WTC11 (cell line): ENCODE results near the gene PTCH1. TPM values are rescaled to one million over a fixed set of nuclear protein-coding genes. Genes with fewer than 3 reads are reported as not detected.

Experiments
- ATAC-seq: fragments of 200-7000 bp; cut with Tn5 transposase; 2 replicates; pipeline ENCODE4 v1.10.0; 2021; ENCODE audit warnings: mild to moderate bottlenecking, moderate library complexity
- CTCF ChIA-PET: fragments of 300-600 bp; sonication (Branson Sonifier 250); formaldehyde crosslinking; loops from one replicate; lab custom pipeline; 2021; ENCODE audit warnings: antibody characterized with exemption; lab: Charles Lee
- POLR2A ChIA-PET: fragments of 350-600 bp; sonication (Branson Sonifier 250); formaldehyde crosslinking; loops from one replicate; lab custom pipeline; 2021; ENCODE audit warnings: antibody characterized with exemption; lab: Charles Lee
- DNase-seq: peaks from one replicate; pipeline ENCODE4 v3.0.0; 2021; ENCODE audit warnings: low spot score
- H3K27ac Mint-ChIP-seq: 2 replicates; pipeline ENCODE4 v1.8.0; 2021; ENCODE audit warnings: mixed read lengths
- H3K27me3 Mint-ChIP-seq: 2 replicates; pipeline ENCODE4 v1.8.0; 2021; ENCODE audit warnings: low read depth, mild to moderate bottlenecking, moderate library complexity, mixed read lengths
- H3K36me3 Mint-ChIP-seq: 2 replicates; pipeline ENCODE4 v1.8.0; 2021; ENCODE audit warnings: mixed read lengths
- H3K4me1 Mint-ChIP-seq: 2 replicates; pipeline ENCODE4 v1.8.0; 2022; ENCODE audit warnings: mixed read lengths
- H3K4me3 Mint-ChIP-seq: 2 replicates; pipeline ENCODE4 v1.8.0; 2021; ENCODE audit warnings: mild to moderate bottlenecking, moderate library complexity, mixed read lengths
- H3K9me3 Mint-ChIP-seq: 2 replicates; pipeline ENCODE4 v1.8.0; 2021; ENCODE audit warnings: mixed read lengths
- CREM ChIP-seq: sonication (generic); formaldehyde crosslinking; IDR thresholded peaks from 2 replicates; pipeline ENCODE4 v1.8.1; 2022; ENCODE audit warnings: mild to moderate bottlenecking, missing genetic modification reagents, moderate library complexity
- EMX1 ChIP-seq: fragments of 250-450 bp; sonication (Bioruptor Pico); IDR thresholded peaks from 2 replicates; pipeline ENCODE4 v1.8.0; 2021; ENCODE audit warnings: mild to moderate bottlenecking
- FOXP1 ChIP-seq: sonication (generic); formaldehyde crosslinking; IDR thresholded peaks from 2 replicates; pipeline ENCODE4 v1.8.0; 2022; ENCODE audit warnings: missing genetic modification reagents, mild to moderate bottlenecking, moderate library complexity, borderline replicate concordance
- JAZF1 ChIP-seq: fragments of 250-450 bp; sonication (Bioruptor Pico); IDR thresholded peaks from 2 replicates; pipeline ENCODE4 v1.9.0; 2021; ENCODE audit warnings: moderate library complexity, mild to moderate bottlenecking, inconsistent platforms
- NFATC4 ChIP-seq: fragments of 250-450 bp; sonication (Bioruptor Pico); IDR thresholded peaks from 2 replicates; pipeline ENCODE4 v1.9.0; 2021; ENCODE audit warnings: mild to moderate bottlenecking
- NFE2L1 ChIP-seq: sonication (generic); formaldehyde crosslinking; IDR thresholded peaks from 2 replicates; pipeline ENCODE4 v1.8.1; 2023; ENCODE audit warnings: missing genetic modification reagents
- NFYB ChIP-seq: sonication (generic); formaldehyde crosslinking; conservative IDR thresholded peaks from 2 replicates; pipeline ENCODE4 v1.8.0; 2022; ENCODE audit warnings: low read depth, missing genetic modification reagents
- NR1H2 ChIP-seq: sonication (generic); formaldehyde crosslinking; IDR thresholded peaks from 2 replicates; pipeline ENCODE4 v1.9.0; 2021; ENCODE audit warnings: mild to moderate bottlenecking, moderate library complexity, missing genetic modification reagents
- NR3C1 ChIP-seq: sonication (generic); formaldehyde crosslinking; conservative IDR thresholded peaks from 2 replicates; pipeline ENCODE4 v1.8.1; 2023; ENCODE audit warnings: low read depth, mild to moderate bottlenecking, missing genetic modification reagents
- ZNF232 ChIP-seq: sonication (generic); formaldehyde crosslinking; IDR thresholded peaks from 2 replicates; pipeline ENCODE4 v1.8.0; 2022; ENCODE audit warnings: mild to moderate bottlenecking, missing genetic modification reagents
- ZNF416 ChIP-seq: fragments of 250-450 bp; sonication (Bioruptor Pico); IDR thresholded peaks from 2 replicates; pipeline ENCODE4 v1.9.0; 2021; ENCODE audit warnings: mild to moderate bottlenecking, inconsistent platforms
- ZNF423 ChIP-seq: fragments of 250-450 bp; sonication (Bioruptor Pico); IDR thresholded peaks from 2 replicates; pipeline ENCODE4 v2.1.2; 2022; ENCODE audit warnings: mild to moderate bottlenecking, moderate library complexity
- total RNA-seq: library from RNA; stranded (reverse); gene quantifications from 3 replicates; pipeline ENCODE4 v1.2.3, GENCODE V29; 2021
- TF ChIP-seq, protein P1 (sequence below): sonication (generic); formaldehyde crosslinking; IDR thresholded peaks from 2 replicates; pipeline ENCODE4 v1.8.0; 2022; ENCODE audit warnings: mild to moderate bottlenecking, missing genetic modification reagents
- TF ChIP-seq, protein P2 (sequence below): sonication (generic); formaldehyde crosslinking; IDR thresholded peaks from 2 replicates; pipeline ENCODE4 v1.8.0; 2022; ENCODE audit warnings: mild to moderate bottlenecking, missing genetic modification reagents
- TF ChIP-seq, protein P3 (sequence below): sonication (generic); formaldehyde crosslinking; IDR thresholded peaks from 2 replicates; pipeline ENCODE4 v1.8.0; 2022; ENCODE audit warnings: mild to moderate bottlenecking, missing genetic modification reagents
- TF ChIP-seq, protein P4 (sequence below): sonication (generic); formaldehyde crosslinking; IDR thresholded peaks from 2 replicates; pipeline ENCODE4 v1.8.0; 2023; ENCODE audit warnings: missing genetic modification reagents
- TF ChIP-seq, protein P5 (sequence below): sonication (generic); formaldehyde crosslinking; IDR thresholded peaks from 2 replicates; pipeline ENCODE4 v1.8.1; 2022; ENCODE audit warnings: mild to moderate bottlenecking, moderate library complexity, missing genetic modification reagents

Gene PTCH1
- total RNA-seq, 1 experiment from 2014 or later = 38.0 TPM

DNA sequence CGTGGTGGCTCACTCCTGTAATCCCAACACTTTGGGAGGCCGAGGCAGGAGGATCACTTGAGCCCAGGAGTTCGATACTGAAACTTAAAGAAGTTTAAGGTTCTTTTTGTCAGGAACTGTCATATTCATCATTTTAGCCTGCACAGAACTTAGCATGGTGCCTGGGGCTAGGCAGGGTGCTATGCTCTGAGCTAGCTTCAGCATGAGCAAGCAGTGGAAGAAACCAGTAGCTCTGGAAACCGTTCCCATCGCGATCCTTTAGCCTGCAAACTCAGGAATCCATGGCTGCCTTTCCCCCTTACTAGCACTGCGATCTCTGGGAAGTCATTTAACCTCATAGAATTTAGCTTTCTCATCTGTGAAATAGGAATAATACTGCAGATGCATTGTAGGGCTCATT is 80.4 kb downstream of the PTCH1 start (continued):
- TF ChIP-seq, protein P1, sequence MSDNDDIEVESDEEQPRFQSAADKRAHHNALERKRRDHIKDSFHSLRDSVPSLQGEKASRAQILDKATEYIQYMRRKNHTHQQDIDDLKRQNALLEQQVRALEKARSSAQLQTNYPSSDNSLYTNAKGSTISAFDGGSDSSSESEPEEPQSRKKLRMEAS (CRISPR knock-in tag) = no peak
- TF ChIP-seq, protein P2, sequence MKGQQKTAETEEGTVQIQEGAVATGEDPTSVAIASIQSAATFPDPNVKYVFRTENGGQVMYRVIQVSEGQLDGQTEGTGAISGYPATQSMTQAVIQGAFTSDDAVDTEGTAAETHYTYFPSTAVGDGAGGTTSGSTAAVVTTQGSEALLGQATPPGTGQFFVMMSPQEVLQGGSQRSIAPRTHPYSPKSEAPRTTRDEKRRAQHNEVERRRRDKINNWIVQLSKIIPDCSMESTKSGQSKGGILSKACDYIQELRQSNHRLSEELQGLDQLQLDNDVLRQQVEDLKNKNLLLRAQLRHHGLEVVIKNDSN (CRISPR knock-in tag) = no peak
- TF ChIP-seq, protein P3, sequence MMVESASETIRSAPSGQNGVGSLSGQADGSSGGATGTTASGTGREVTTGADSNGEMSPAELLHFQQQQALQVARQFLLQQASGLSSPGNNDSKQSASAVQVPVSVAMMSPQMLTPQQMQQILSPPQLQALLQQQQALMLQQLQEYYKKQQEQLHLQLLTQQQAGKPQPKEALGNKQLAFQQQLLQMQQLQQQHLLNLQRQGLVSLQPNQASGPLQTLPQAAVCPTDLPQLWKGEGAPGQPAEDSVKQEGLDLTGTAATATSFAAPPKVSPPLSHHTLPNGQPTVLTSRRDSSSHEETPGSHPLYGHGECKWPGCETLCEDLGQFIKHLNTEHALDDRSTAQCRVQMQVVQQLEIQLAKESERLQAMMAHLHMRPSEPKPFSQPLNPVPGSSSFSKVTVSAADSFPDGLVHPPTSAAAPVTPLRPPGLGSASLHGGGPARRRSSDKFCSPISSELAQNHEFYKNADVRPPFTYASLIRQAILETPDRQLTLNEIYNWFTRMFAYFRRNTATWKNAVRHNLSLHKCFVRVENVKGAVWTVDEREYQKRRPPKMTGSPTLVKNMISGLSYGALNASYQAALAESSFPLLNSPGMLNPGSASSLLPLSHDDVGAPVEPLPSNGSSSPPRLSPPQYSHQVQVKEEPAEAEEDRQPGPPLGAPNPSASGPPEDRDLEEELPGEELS = no peak
- TF ChIP-seq NR1H2 (CRISPR knock-in tag) (no peak), ZNF232 (CRISPR knock-in tag) (no peak), NFATC4 (CRISPR knock-in tag) (no peak), EMX1 (CRISPR knock-in tag) (no peak)
- TF ChIP-seq, protein P4, sequence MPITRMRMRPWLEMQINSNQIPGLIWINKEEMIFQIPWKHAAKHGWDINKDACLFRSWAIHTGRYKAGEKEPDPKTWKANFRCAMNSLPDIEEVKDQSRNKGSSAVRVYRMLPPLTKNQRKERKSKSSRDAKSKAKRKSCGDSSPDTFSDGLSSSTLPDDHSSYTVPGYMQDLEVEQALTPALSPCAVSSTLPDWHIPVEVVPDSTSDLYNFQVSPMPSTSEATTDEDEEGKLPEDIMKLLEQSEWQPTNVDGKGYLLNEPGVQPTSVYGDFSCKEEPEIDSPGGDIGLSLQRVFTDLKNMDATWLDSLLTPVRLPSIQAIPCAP = no peak

DNA sequence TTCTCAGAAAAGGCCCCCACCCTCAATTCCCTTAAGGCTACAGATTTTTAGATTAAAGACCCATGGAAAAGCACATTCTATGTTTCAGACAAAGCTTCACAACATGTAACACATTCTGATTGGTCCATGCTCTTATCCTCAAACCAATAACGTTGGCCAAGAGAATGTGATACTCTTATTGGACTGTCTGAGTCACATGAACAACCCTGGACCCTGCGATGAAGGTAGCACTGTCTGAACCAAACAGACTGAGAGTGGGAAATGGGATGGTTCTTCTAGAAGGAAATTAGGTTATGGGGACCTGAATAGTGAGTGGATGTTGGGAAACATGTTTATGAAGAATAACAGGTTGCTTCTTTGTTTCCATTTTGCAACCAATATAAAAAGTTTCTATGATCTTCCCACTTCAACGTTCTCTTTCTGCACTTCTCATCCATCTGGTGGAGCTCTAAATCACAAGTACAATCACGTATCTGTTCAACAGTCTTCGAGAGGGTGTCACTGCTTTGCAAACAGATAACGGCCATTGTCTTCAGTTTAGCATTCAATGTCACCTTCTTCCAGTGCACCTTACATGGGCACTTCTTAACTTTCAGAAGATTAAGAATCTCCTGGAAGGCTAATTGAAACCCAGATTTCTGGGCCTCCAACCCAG is 81.6 kb downstream of the PTCH1 start:
- Mint-ChIP-seq H3K36me3 (peaks cover 2% of the 10 kb centered on the region; the same call in 1 of the 2 replicates), H3K9me3 (peaks cover 24% of the 10 kb centered on the region), H3K27ac (no peak overlapping the region), H3K4me3 (no peak overlapping the region), H3K4me1 (peaks cover 9% of the 10 kb centered on the region), H3K27me3 (peaks cover 8% of the 10 kb centered on the region; the same call in 1 of the 2 replicates)
- DNase-seq (no peak), ATAC-seq (no peak)
- TF ChIP-seq NR3C1 = no peak
- TF ChIP-seq CREM (CRISPR knock-in tag) = no peak
- CTCF ChIA-PET = no interaction called here
- POLR2A ChIA-PET = no interaction called here

DNA sequence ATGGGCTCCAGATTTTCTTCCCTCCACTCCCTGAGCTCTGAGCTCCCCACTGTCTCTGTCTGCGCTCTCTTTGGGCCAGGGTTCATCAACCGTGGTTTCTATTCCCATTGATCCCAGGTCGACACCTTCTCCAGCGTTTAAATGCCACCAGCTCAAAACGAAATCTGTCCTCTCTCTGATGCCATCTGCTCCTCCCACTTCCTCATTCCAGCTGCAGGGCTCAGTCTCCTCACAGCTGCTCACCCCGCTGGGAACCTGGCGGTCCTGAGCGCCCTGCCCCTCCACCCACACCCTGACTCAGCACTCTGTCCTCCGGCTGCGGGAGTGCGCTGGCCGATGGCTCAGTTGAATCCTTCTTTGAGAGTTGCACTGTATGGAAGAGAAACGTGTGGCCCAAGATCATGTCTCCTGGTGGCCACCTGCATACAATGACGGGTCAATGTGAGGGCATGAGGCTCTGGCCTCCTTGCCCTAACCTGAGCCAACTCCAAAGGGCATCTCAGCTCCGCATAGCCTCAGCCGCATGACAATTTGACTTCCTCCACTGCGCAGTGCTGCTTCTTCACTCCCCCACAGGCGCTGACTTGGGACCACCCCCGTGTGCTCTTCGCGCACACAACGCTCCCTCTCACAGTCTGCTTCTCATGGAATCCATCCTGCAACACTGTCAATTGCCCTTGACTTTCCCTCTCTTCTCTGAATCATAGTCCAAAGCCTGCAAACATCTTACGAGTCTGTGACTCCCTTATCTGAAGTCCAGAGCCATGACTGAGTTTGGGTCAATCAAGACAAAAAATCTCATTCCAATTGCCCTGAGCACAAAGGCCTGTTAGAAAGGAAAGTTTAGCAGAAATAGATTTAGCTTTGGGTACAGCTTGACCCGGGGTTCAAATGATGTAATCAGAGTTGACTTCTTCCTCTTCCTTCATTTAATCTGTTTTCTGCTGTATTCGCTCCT is 82.4 kb downstream of the PTCH1 start:
- ATAC-seq (peak; percentile 79), DNase-seq (peak; percentile 38)
- H3K4me3 Mint-ChIP-seq = no peak overlapping the region
- peaks cover 32% of the 10 kb centered on the region for H3K9me3 Mint-ChIP-seq
- CTCF ChIA-PET = no interaction called here
- peak overlapping the region; percentile 7; the same call in 1 of the 2 replicates for H3K27ac Mint-ChIP-seq
- H3K36me3 Mint-ChIP-seq = peaks cover 10% of the 10 kb centered on the region
- peaks cover 9% of the 10 kb centered on the region for H3K4me1 Mint-ChIP-seq
- peaks cover 9% of the 10 kb centered on the region for H3K27me3 Mint-ChIP-seq
- peak; percentile 44; the same call in 1 of the 2 replicates for TF ChIP-seq FOXP1 (CRISPR knock-in tag)
- TF ChIP-seq, protein P5, sequence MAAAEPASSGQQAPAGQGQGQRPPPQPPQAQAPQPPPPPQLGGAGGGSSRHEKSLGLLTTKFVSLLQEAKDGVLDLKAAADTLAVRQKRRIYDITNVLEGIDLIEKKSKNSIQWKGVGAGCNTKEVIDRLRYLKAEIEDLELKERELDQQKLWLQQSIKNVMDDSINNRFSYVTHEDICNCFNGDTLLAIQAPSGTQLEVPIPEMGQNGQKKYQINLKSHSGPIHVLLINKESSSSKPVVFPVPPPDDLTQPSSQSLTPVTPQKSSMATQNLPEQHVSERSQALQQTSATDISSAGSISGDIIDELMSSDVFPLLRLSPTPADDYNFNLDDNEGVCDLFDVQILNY = no peak
- no peak for TF ChIP-seq ZNF423 (CRISPR knock-in tag)
- no peak for TF ChIP-seq NFYB (CRISPR knock-in tag)
- TF ChIP-seq, protein P2 (CRISPR knock-in tag) = no peak
- TF ChIP-seq NFE2L1 (CRISPR knock-in tag) = peak; percentile 96
- TF ChIP-seq NR3C1 = no peak
- no peak for TF ChIP-seq ZNF416 (CRISPR knock-in tag)
- TF ChIP-seq JAZF1 (CRISPR knock-in tag) = no peak
- POLR2A ChIA-PET = no interaction called here
